K562 (cell line): ENCODE measurements around the gene KLHL8. TPM values are rescaled to one million over a fixed set of nuclear protein-coding genes. Genes with fewer than 3 reads are reported as not detected.
A peak's percentile ranks its signal among the peaks of the same experiment; 100 is the strongest.

Experiments used
- ATAC-seq: fragments of 200-7000 bp; cut with Tn5 transposase; 3 replicates; pipeline ENCODE4 v1.9.1; 2020; ENCODE audit warnings: moderate library complexity
- BruUV-seq: library from RNA; stranded (reverse); fragments of 400-500 nt; replicated peaks from 2 replicates; lab custom pipeline; 2021; lab: Mats Ljungman, UMichigan
- CTCF ChIA-PET: fragments of 300-600 bp; formaldehyde crosslinking; extraction: SDS; loops from one replicate; lab custom pipeline; 2021; ENCODE audit warnings: low intra/inter-chr PET ratio; lab: Yijun Ruan, JAX
- POLR2A ChIA-PET: fragments of 300-600, 350-650 bp; sonication (Branson Sonifier 250); formaldehyde crosslinking; extraction: SDS; loops from one replicate; lab custom pipeline; 2021; ENCODE audit warnings: antibody characterized with exemption, inconsistent platforms; lab: Yijun Ruan, JAX
- DNase-seq, 4 experiments: peaks; one replicate each; pipeline versions ENCODE4 v3.0.0 to v3.0.0-alpha.2; 2011 to 2018; ENCODE audit warnings: low spot score in 3 of 4, mixed read lengths in 3 of 4; ENCODE audit errors: extremely low read depth in 1 of 4
- FAIRE-seq: peaks from 2 replicates; lab custom pipeline; 2011; peaks lifted over from hg19 to GRCh38; lab: Jason Lieb, UNC
- H2AFZ ChIP-seq: 2 replicates; pipeline ENCODE4 v1.6.0; 2011; ENCODE audit warnings: low read depth, low read length, control low read depth, inconsistent platforms
- H3K27ac ChIP-seq: fragments of 200-600 bp; 3 replicates; pipeline ENCODE4 v1.8.0; 2011; ENCODE audit warnings: low read depth, mild to moderate bottlenecking, control low read depth, inconsistent platforms, low read length, moderate library complexity, mixed read lengths; ENCODE audit errors: extremely low read depth
- H3K27me3 ChIP-seq, 2 experiments: fragments of 300-600 bp in 1 of 2; 2 replicates in 1 of 2; 3 replicates in 1 of 2; pipeline versions ENCODE4 v1.6.0 to v1.8.0; 2011; ENCODE audit warnings: inconsistent platforms in 2 of 2, low read length in 2 of 2, mild to moderate bottlenecking in 1 of 2, mixed read lengths in 1 of 2, moderate library complexity in 1 of 2; ENCODE audit not compliant: control insufficient read depth in 2 of 2, insufficient read depth in 2 of 2
- H3K36me3 ChIP-seq: fragments of 300-600 bp; 3 replicates; pipeline ENCODE4 v1.8.0; 2011; ENCODE audit warnings: mild to moderate bottlenecking, low read length, inconsistent platforms; ENCODE audit not compliant: control insufficient read depth, insufficient read depth
- H3K4me1 ChIP-seq, 2 experiments: fragments of 200-600 bp in 1 of 2; replicated peaks in 1 of 2; 2 replicates in 1 of 2; 3 replicates in 1 of 2; pipeline versions ENCODE4 v1.5.1 to v1.8.0; 2011; ENCODE audit warnings: inconsistent platforms in 2 of 2, low read length in 2 of 2, mild to moderate bottlenecking in 1 of 2, mixed read lengths in 1 of 2, moderate library complexity in 1 of 2; ENCODE audit not compliant: control insufficient read depth in 2 of 2, insufficient read depth in 2 of 2
- H3K4me2 ChIP-seq: 2 replicates; pipeline ENCODE4 v1.6.1; 2011; ENCODE audit warnings: low read length, control low read depth, inconsistent platforms, mixed read lengths; ENCODE audit not compliant: insufficient read depth
- H3K4me3 ChIP-seq: fragments of 200-600 bp; sonication (generic), shearing (Covaris generic); 2 replicates; pipeline ENCODE4 v1.5.1; 2016; ENCODE audit warnings: control low read depth, inconsistent platforms
- H3K79me2 ChIP-seq: fragments of 200-600 bp; 3 replicates; pipeline ENCODE4 v1.8.0; 2011; ENCODE audit warnings: low read length, inconsistent platforms; ENCODE audit not compliant: control insufficient read depth, insufficient read depth
- H3K9ac ChIP-seq, 2 experiments: 2 replicates each; pipeline versions ENCODE4 v1.6.0 to v1.6.1; 2011; ENCODE audit warnings: low read depth in 2 of 2, low read length in 2 of 2, control low read depth in 1 of 2, inconsistent platforms in 1 of 2, mild to moderate bottlenecking in 1 of 2, mixed read lengths in 1 of 2; ENCODE audit not compliant: insufficient read depth in 1 of 2
- H3K9me1 ChIP-seq: one replicate; pipeline ENCODE4 v1.6.0; 2011; ENCODE audit warnings: inconsistent platforms, mild to moderate bottlenecking, low read length, moderate library complexity; ENCODE audit not compliant: control insufficient read depth, insufficient read depth
- H3K9me3 ChIP-seq: replicated peaks from 2 replicates; pipeline ENCODE4 v1.5.1; 2011; ENCODE audit warnings: low read depth, low read length, inconsistent platforms; ENCODE audit not compliant: control insufficient read depth, insufficient read depth
- H4K20me1 ChIP-seq: replicated peaks from 2 replicates; pipeline ENCODE4 v1.6.1; 2011; ENCODE audit warnings: low read length, inconsistent platforms, mixed read lengths; ENCODE audit not compliant: control insufficient read depth, insufficient read depth
- CREB1 ChIP-seq, 2 experiments: sonication (generic) in 1 of 2; formaldehyde crosslinking in 1 of 2; IDR thresholded peaks; 2 replicates each; pipeline versions ENCODE4 v1.6.1 to v1.8.0; 2012 to 2022; ENCODE audit warnings: inconsistent platforms in 1 of 2, mild to moderate bottlenecking in 1 of 2, missing genetic modification reagents in 1 of 2, moderate library complexity in 1 of 2
- CSDE1 ChIP-seq, 2 experiments: fragments of 450-650 bp; IDR thresholded peaks; 2 replicates each; pipeline ENCODE4 v1.6.1; 2016; ENCODE audit warnings: mild to moderate bottlenecking in 1 of 2
- KAT7 ChIP-seq: sonication (generic); formaldehyde crosslinking; IDR thresholded peaks from 2 replicates; pipeline ENCODE4 v1.8.0; 2022; ENCODE audit warnings: missing genetic modification reagents, mild to moderate bottlenecking, borderline replicate concordance
- KDM1A ChIP-seq, 2 experiments: fragments of 450-650 bp; IDR thresholded peaks; 2 replicates each; pipeline ENCODE4 v1.6.1; 2016; ENCODE audit warnings: mild to moderate bottlenecking in 2 of 2
- NFXL1 ChIP-seq: fragments of 450-650 bp; formaldehyde crosslinking; IDR thresholded peaks from 2 replicates; pipeline ENCODE4 v1.4.0; 2021; ENCODE audit warnings: mild to moderate bottlenecking
- SRSF1 ChIP-seq: fragments of 200-400 bp; formaldehyde crosslinking; IDR thresholded peaks from 2 replicates; pipeline ENCODE4 v1.6.1; 2017; ENCODE audit warnings: mild to moderate bottlenecking, low read depth, low read length, moderate library complexity
- ZKSCAN3 ChIP-seq: fragments of 250-450 bp; sonication (Bioruptor Pico); IDR thresholded peaks from 2 replicates; pipeline ENCODE4 v1.4.0; 2020
- whole genome bisulfite sequencing: fragments of 100-300 bp; shearing (Covaris generic); methylation state at CpG from one replicate; pipeline ENCODE4 v1.1.6; 2016; ENCODE audit warnings: low coverage, mixed read lengths; ENCODE audit not compliant: insufficient coverage; ENCODE audit errors: missing lambda C conversion rate; 5-methylcytosine and 5-hydroxymethylcytosine counted together
- in situ Hi-C: fragments of 300-500 bp; cut with MboI; formaldehyde crosslinking; loops from 4 replicates; pipeline ENCODE4 v1.15.0; 2018; ENCODE audit warnings: inconsistent platforms, mixed read lengths
- intact Hi-C: fragments of 100-400 bp; cut with micrococcal nuclease; formaldehyde crosslinking; loops from 2 replicates; pipeline ENCODE4 v1.14.2; 2022
- polyA plus RNA-seq, 8 experiments: library from polyadenylated mRNA; depleted of rRNA in 4 of 8; stranded (reverse) in 5 of 8; unstranded in 3 of 8; fragments of >200 nt; fragmentation: Nextera tagmentation in 2 of 8; fragmentation: Illumina TruSeq in 1 of 8; extraction: Ambion mirVana in 2 of 8; extraction: Trizol in 1 of 8; gene quantifications; 2 replicates each; pipeline versions ENCODE4 v1.2.1 to v1.2.3, GENCODE V29; 2011 to 2014; ENCODE audit warnings: inconsistent platforms in 1 of 8, missing spikeins in 1 of 8
- total RNA-seq, 7 experiments: library from RNA; depleted of rRNA in 6 of 7; stranded (reverse); fragments of >200 nt in 6 of 7; fragmentation: Illumina TruSeq in 2 of 7; extraction: Trizol in 2 of 7; gene quantifications; 2 replicates each; pipeline versions ENCODE4 v1.2.1 to v1.2.3, GENCODE V29; 2011 to 2021; ENCODE audit warnings: low replicate concordance in 1 of 7
- TF ChIP-seq, protein P1 (sequence below): fragments of 250-450 bp; sonication (Bioruptor Pico); IDR thresholded peaks from 2 replicates; pipeline ENCODE4 v1.8.0; 2021; ENCODE audit warnings: moderate library complexity, mild to moderate bottlenecking, inconsistent platforms
- TF ChIP-seq, protein P2 (sequence below): fragments of 150-350 bp; IDR thresholded peaks from 2 replicates; pipeline ENCODE4 v1.6.1; 2014; ENCODE audit warnings: low read depth, mild to moderate bottlenecking, low read length, borderline replicate concordance

Gene KLHL8
- total and polyA plus RNA-seq, 9 of the 15 experiments (the other 6 are each of a cell fraction or from before 2014, with no cell fraction given), result 8.7 to 25.3 (median 15.7) TPM

DNA sequence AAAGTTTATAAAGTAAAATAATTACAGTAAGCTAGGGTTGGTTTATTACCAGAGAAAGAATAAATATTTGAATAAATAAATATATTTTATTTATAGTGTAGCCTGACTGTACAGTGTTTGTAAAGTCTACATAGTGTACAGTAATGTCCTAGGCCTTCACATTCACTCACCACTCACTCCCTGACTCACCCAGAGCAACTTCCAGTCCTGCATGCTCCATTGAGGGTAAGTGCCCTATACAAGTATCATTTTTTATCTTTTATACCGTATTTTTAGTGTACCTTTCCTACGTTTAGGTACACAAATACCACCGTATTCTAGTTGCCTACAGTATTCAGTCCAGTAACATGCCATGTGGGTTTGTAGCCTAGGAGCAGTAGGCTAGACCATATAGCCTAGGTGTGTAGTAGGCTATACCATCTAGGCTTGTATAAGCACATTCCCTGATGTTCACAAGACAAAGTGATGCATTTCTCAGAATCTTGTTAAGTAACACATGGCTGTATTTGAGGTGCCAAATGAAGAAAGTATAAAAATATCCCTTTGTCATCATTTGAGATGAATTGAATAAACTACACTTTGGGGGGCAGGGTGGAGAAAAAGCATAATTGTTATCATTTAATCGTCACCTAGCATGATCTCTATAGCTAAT, 14.7 kb upstream of the KLHL8 start:
- 21% methylated on average over 4 of the region's 4 CpGs for WGBS
- DNase-seq (no peak), FAIRE-seq (no peak), ATAC-seq (peak; percentile 18; the same call in 2 of the 3 replicates)
- POLR2A ChIA-PET, result no interaction called here
- Histone ChIP-seq H3K27ac (no peak overlapping the region; the same call in 2 of the 3 replicates), H3K9me1 (no peaks in the 10 kb centered on the region), H4K20me1 (no peaks in the 10 kb centered on the region), H3K4me1 (peaks cover 0 to 3% of the 10 kb centered on the region in 2 experiments; a peak in 1 of 5 replicates), H3K79me2 (no peaks in the 10 kb centered on the region), H3K4me2 (peak overlapping the region; percentile 73), H3K9ac (peak overlapping the region in 1 of 2 experiments; percentile 69; a peak in 1 of 4 replicates), H2AFZ (peak overlapping the region; percentile 99), H3K4me3 (peak overlapping the region; percentile 35), H3K9me3 (no peaks in the 10 kb centered on the region), H3K36me3 (no peaks in the 10 kb centered on the region), H3K27me3 (no peaks in the 10 kb centered on the region; a peak in 1 of 5 replicates)
- no TSS peak for BruUV-seq
- intact Hi-C loops (loop anchor here (1.0 to 5.0 kb wide), 3 partner anchors 84 to 738 kb away; no protein-coding TSS in a partner anchor), in situ Hi-C loops (loop anchor here (10.0 kb wide), 1 partner anchor 330 kb away; no protein-coding TSS in a partner anchor)
- CTCF ChIA-PET, result interaction anchor here (0.6 to 2.1 kb wide), 5 partner anchors 16 to 320 kb away, joined by 3 to 23 read pairs (median 3); no protein-coding TSS in a partner anchor
- peak; percentile 65 for TF ChIP-seq ZKSCAN3 (CRISPR knock-in tag)
- TF ChIP-seq SRSF1, result no peak

DNA sequence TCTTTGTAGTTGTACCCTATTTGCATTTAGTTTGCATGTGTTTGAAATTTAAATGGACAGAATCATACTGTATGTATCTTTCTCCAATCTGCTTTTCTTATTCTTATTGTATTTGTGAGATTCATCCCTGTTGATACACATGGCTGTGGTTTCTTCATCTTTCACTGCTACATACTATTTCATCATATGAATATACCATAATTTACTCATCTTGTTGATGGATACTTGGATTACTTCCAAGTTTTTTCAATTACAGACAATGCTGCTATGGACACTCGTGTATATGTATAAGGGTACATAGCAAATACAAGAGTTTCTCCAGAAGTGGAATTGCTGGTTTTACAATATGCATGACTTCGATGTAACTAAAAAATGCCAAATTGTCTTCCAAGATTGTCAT, 11.8 kb upstream of the KLHL8 start:
- ATAC-seq (peak; percentile 9), FAIRE-seq (no peak), DNase-seq (no peak)
- no TSS peak for BruUV-seq
- H4K20me1 ChIP-seq, result no peaks in the 10 kb centered on the region
- H3K9me3 ChIP-seq, result no peaks in the 10 kb centered on the region
- ChIA-PET POLR2A (no interaction called here), CTCF (no interaction called here)
- no peaks in the 10 kb centered on the region for H3K9me1 ChIP-seq
- no peak overlapping the region for H3K4me2 ChIP-seq
- H3K4me3 ChIP-seq, result no peak overlapping the region
- no peak overlapping the region for H2AFZ ChIP-seq
- peaks cover 0 to 9% of the 10 kb centered on the region in 2 experiments; a peak in 1 of 5 replicates for H3K4me1 ChIP-seq
- no peak overlapping the region for H3K27ac ChIP-seq
- H3K27me3 ChIP-seq, result no peaks in the 10 kb centered on the region; a peak in 1 of 5 replicates
- H3K9ac ChIP-seq, result no peak overlapping the region
- 19% methylated on average over 2 of the region's 2 CpGs for WGBS
- no peaks in the 10 kb centered on the region for H3K36me3 ChIP-seq
- no peaks in the 10 kb centered on the region for H3K79me2 ChIP-seq
- intact Hi-C loops (no loop called here), in situ Hi-C loops (loop anchor here (5.0 to 10.0 kb wide), 2 partner anchors 80 to 327 kb away; no protein-coding TSS in a partner anchor)
- TF ChIP-seq, protein P1, sequence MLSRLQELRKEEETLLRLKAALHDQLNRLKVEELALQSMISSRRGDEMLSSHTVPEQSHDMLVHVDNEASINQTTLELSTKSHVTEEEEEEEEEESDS (CRISPR knock-in tag), result no peak
- no peak for TF ChIP-seq CREB1 (IDR thresholded peaks at IDR 0.05)
- TF ChIP-seq CREB1 (CRISPR knock-in tag; IDR thresholded peaks at IDR 0.05), result no peak
- no peak for TF ChIP-seq CSDE1 (IDR thresholded peaks at IDR 0.05)
- TF ChIP-seq, protein P2, sequence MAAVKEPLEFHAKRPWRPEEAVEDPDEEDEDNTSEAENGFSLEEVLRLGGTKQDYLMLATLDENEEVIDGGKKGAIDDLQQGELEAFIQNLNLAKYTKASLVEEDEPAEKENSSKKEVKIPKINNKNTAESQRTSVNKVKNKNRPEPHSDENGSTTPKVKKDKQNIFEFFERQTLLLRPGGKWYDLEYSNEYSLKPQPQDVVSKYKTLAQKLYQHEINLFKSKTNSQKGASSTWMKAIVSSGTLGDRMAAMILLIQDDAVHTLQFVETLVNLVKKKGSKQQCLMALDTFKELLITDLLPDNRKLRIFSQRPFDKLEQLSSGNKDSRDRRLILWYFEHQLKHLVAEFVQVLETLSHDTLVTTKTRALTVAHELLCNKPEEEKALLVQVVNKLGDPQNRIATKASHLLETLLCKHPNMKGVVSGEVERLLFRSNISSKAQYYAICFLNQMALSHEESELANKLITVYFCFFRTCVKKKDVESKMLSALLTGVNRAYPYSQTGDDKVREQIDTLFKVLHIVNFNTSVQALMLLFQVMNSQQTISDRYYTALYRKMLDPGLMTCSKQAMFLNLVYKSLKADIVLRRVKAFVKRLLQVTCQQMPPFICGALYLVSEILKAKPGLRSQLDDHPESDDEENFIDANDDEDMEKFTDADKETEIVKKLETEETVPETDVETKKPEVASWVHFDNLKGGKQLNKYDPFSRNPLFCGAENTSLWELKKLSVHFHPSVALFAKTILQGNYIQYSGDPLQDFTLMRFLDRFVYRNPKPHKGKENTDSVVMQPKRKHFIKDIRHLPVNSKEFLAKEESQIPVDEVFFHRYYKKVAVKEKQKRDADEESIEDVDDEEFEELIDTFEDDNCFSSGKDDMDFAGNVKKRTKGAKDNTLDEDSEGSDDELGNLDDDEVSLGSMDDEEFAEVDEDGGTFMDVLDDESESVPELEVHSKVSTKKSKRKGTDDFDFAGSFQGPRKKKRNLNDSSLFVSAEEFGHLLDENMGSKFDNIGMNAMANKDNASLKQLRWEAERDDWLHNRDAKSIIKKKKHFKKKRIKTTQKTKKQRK, result no peak
- no peak for TF ChIP-seq NFXL1
- no peak for TF ChIP-seq KAT7
- peak in 1 of 2 experiments; percentile 53; a peak in 2 of 4 replicates for TF ChIP-seq KDM1A (IDR thresholded peaks at IDR 0.05)
